Measurements from ENCODE around the gene COL12A1. TPM values are rescaled to one million over a fixed set of nuclear protein-coding genes. Genes with fewer than 3 reads are reported as not detected.

COL12A1 gene
- polyA plus RNA-seq, 1 donor from 2014 or later, result 0.63 TPM

DNA sequence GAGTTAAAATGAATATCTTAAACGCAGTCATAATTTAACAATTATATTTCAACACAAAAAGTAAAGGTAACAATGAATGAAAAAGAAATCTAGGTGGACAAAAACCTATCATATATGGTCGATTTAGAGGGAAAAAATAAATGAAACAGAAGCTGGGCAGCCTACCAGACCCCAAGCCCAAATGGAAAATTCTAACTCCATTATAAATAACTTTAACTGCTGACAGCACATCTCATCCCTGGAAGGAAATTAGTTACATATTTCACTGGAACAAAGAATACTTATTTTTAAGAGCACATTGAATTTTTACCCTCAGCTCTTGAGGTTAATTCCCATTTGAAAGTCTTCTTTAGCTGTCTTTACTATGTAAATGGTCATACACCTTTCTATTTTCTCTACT lies 39.1 kb downstream of the COL12A1 start:
- Histone ChIP-seq H3K27me3 (ENCODE audit: insufficient read depth, low read depth, low read length) (no peaks in the 10 kb centered on the region), H3K79me2 (replicated peaks; ENCODE audit: insufficient read depth, low read length) (no peaks in the 10 kb centered on the region), H3K4me2 (ENCODE audit: low read length) (no peak overlapping the region), H2AFZ (ENCODE audit: low read depth, low read length) (no peak overlapping the region), H3K9me2 (ENCODE audit: insufficient read depth, low read length) (no peaks in the 10 kb centered on the region), H3K9ac (ENCODE audit: low read length) (no peak overlapping the region), H3K4me3 (ENCODE audit: low read length) (no peak overlapping the region), H3K27ac (ENCODE audit: low read length) (no peak overlapping the region), H4K20me1 (ENCODE audit: insufficient read depth) (no peaks in the 10 kb centered on the region), H3K9me3 (ENCODE audit: low read length) (no peaks in the 10 kb centered on the region), H3F3A (ENCODE audit: insufficient read depth, low read length, poor library complexity, severe bottlenecking) (no peaks in the 10 kb centered on the region), H3K36me3 (ENCODE audit: insufficient read depth, low read length) (no peaks in the 10 kb centered on the region)
- TF ChIP-seq RAD21 (conservative IDR thresholded peaks at IDR 0.05), result no peak
- TF ChIP-seq EZH2 (IDR thresholded peaks at IDR 0.05; ENCODE audit: borderline replicate concordance, insufficient read depth, low read length, poor library complexity, severe bottlenecking), result no peak
- no peak for TF ChIP-seq POLR2AphosphoS5 (IDR thresholded peaks at IDR 0.05)
- no peak for TF ChIP-seq MXI1 (conservative IDR thresholded peaks at IDR 0.05; ENCODE audit: poor library complexity, severe bottlenecking)
- TF ChIP-seq SMC3 (conservative IDR thresholded peaks at IDR 0.05; ENCODE audit: poor library complexity), result no peak
- no peak for TF ChIP-seq EP300 (conservative IDR thresholded peaks at IDR 0.05; ENCODE audit: poor library complexity, severe bottlenecking)
- TF ChIP-seq, protein P1, sequence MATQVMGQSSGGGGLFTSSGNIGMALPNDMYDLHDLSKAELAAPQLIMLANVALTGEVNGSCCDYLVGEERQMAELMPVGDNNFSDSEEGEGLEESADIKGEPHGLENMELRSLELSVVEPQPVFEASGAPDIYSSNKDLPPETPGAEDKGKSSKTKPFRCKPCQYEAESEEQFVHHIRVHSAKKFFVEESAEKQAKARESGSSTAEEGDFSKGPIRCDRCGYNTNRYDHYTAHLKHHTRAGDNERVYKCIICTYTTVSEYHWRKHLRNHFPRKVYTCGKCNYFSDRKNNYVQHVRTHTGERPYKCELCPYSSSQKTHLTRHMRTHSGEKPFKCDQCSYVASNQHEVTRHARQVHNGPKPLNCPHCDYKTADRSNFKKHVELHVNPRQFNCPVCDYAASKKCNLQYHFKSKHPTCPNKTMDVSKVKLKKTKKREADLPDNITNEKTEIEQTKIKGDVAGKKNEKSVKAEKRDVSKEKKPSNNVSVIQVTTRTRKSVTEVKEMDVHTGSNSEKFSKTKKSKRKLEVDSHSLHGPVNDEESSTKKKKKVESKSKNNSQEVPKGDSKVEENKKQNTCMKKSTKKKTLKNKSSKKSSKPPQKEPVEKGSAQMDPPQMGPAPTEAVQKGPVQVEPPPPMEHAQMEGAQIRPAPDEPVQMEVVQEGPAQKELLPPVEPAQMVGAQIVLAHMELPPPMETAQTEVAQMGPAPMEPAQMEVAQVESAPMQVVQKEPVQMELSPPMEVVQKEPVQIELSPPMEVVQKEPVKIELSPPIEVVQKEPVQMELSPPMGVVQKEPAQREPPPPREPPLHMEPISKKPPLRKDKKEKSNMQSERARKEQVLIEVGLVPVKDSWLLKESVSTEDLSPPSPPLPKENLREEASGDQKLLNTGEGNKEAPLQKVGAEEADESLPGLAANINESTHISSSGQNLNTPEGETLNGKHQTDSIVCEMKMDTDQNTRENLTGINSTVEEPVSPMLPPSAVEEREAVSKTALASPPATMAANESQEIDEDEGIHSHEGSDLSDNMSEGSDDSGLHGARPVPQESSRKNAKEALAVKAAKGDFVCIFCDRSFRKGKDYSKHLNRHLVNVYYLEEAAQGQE (IDR thresholded peaks at IDR 0.05; ENCODE audit: borderline replicate concordance), result no peak
- TF ChIP-seq, protein P2, sequence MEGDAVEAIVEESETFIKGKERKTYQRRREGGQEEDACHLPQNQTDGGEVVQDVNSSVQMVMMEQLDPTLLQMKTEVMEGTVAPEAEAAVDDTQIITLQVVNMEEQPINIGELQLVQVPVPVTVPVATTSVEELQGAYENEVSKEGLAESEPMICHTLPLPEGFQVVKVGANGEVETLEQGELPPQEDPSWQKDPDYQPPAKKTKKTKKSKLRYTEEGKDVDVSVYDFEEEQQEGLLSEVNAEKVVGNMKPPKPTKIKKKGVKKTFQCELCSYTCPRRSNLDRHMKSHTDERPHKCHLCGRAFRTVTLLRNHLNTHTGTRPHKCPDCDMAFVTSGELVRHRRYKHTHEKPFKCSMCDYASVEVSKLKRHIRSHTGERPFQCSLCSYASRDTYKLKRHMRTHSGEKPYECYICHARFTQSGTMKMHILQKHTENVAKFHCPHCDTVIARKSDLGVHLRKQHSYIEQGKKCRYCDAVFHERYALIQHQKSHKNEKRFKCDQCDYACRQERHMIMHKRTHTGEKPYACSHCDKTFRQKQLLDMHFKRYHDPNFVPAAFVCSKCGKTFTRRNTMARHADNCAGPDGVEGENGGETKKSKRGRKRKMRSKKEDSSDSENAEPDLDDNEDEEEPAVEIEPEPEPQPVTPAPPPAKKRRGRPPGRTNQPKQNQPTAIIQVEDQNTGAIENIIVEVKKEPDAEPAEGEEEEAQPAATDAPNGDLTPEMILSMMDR (IDR thresholded peaks at IDR 0.05; ENCODE audit: poor library complexity, severe bottlenecking), result no peak
- TF ChIP-seq TAF1 (IDR thresholded peaks at IDR 0.05; ENCODE audit: low read depth), result no peak

DNA sequence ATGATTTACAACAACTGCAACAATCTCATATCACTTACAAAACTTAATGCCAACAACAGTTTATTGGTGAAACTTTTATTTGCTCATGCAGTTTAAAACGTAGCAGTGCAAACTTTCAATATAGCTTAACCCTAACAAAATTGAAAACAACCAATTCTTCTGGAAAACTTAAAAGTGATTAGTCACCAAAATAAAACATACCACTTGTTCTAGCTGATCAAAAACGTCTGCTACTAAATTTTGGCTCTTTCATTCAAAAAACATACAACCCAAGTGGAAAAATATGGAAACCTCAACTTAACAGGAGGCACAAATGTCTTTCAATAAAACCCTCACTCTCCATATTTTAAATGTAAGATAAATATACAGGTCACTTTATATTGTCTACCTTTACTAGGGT lies 39.6 kb downstream of the COL12A1 start:
- H3K27ac ChIP-seq (ENCODE audit: low read length), result no peak overlapping the region
- H3K9me2 ChIP-seq (ENCODE audit: insufficient read depth, low read length), result no peaks in the 10 kb centered on the region
- no peaks in the 10 kb centered on the region for H3K79me2 ChIP-seq (replicated peaks; ENCODE audit: insufficient read depth, low read length)
- no peaks in the 10 kb centered on the region for H3F3A ChIP-seq (ENCODE audit: insufficient read depth, low read length, poor library complexity, severe bottlenecking)
- no peaks in the 10 kb centered on the region for H4K20me1 ChIP-seq (ENCODE audit: insufficient read depth)
- H3K27me3 ChIP-seq (ENCODE audit: insufficient read depth, low read depth, low read length), result no peaks in the 10 kb centered on the region
- no peak overlapping the region for H3K4me3 ChIP-seq (ENCODE audit: low read length)
- H3K9me3 ChIP-seq (ENCODE audit: low read length), result no peaks in the 10 kb centered on the region
- no peaks in the 10 kb centered on the region for H3K36me3 ChIP-seq (ENCODE audit: insufficient read depth, low read length)
- H3K9ac ChIP-seq (ENCODE audit: low read length), result no peak overlapping the region
- no peak overlapping the region for H3K4me2 ChIP-seq (ENCODE audit: low read length)
- no peak for TF ChIP-seq SMC3 (conservative IDR thresholded peaks at IDR 0.05; ENCODE audit: poor library complexity)
- TF ChIP-seq, protein P2 (IDR thresholded peaks at IDR 0.05; ENCODE audit: poor library complexity, severe bottlenecking), result no peak
- TF ChIP-seq EZH2 (IDR thresholded peaks at IDR 0.05; ENCODE audit: borderline replicate concordance, insufficient read depth, low read length, poor library complexity, severe bottlenecking), result no peak
- TF ChIP-seq RAD21 (conservative IDR thresholded peaks at IDR 0.05), result no peak
- no peak for TF ChIP-seq EP300 (conservative IDR thresholded peaks at IDR 0.05; ENCODE audit: poor library complexity, severe bottlenecking)
- TF ChIP-seq TAF1 (IDR thresholded peaks at IDR 0.05; ENCODE audit: low read depth), result no peak
- TF ChIP-seq, protein P1 (IDR thresholded peaks at IDR 0.05; ENCODE audit: borderline replicate concordance), result no peak
- TF ChIP-seq POLR2AphosphoS5 (IDR thresholded peaks at IDR 0.05), result no peak
- no peak for TF ChIP-seq MXI1 (conservative IDR thresholded peaks at IDR 0.05; ENCODE audit: poor library complexity, severe bottlenecking)
- H2AFZ ChIP-seq (ENCODE audit: low read depth, low read length), result no peak overlapping the region
